Suppressor macrophage treated with lipopolysaccharide for 4 hours (primary cell): Measurements from ENCODE around the gene FBLN7.
"Not testable (repeated sequence)": the region's sequence is repeated elsewhere in the genome, so short reads cannot be mapped to it uniquely, and the experiment has no call there.

Experiments used
- DNase-seq: peaks from one replicate; pipeline ENCODE4 v3.0.0-alpha.2; 2020

Gene FBLN7

GRCh38 chr2:112138159-112139032 lies at the start of gene FBLN7:
FBLN7 (plus strand) TSS chr2:112138385; CDS start chr2:112138656, 271 bp downstream.
- DNase-seq, result peak; percentile 19

- DNase-seq, result no peak
Measured at GRCh38 chr2:112089375-112089774, 48.8 kb upstream of the FBLN7 start.

- DNase-seq, result no peak
Measured at GRCh38 chr2:112092286-112093041, 45.7 kb upstream of the FBLN7 start.

- DNase-seq, result no peak
Measured at GRCh38 chr2:112093216-112093615, 45.0 kb upstream of the FBLN7 start.

- no peak for DNase-seq
Measured at GRCh38 chr2:112095681-112096080, 42.5 kb upstream of the FBLN7 start.

- DNase-seq, result no peak
Measured at GRCh38 chr2:112096098-112096497, 42.1 kb upstream of the FBLN7 start.

GRCh38 chr2:112108178-112108832 lies 29.9 kb upstream of the FBLN7 start:
- DNase-seq, result no peak

GRCh38 chr2:112109278-112109677 lies 28.9 kb upstream of the FBLN7 start:
- no peak for DNase-seq

GRCh38 chr2:112110966-112111365 lies 27.2 kb upstream of the FBLN7 start:
- DNase-seq, result no peak

- DNase-seq, result not testable (repeated sequence)
Measured at GRCh38 chr2:112113354-112113753, 24.8 kb upstream of the FBLN7 start.

GRCh38 chr2:112118148-112118547 lies 20.0 kb upstream of the FBLN7 start:
- DNase-seq, result no peak

- peak; percentile 55 for DNase-seq
Measured at GRCh38 chr2:112121682-112122254, 16.4 kb upstream of the FBLN7 start.

GRCh38 chr2:112129060-112129459 lies 9.1 kb upstream of the FBLN7 start:
- DNase-seq, result no peak

- no peak for DNase-seq
Measured at GRCh38 chr2:112133344-112133743, 4.8 kb upstream of the FBLN7 start.

- no peak for DNase-seq
Measured at GRCh38 chr2:112134120-112134519, 4.1 kb upstream of the FBLN7 start.

- no peak for DNase-seq
Measured at GRCh38 chr2:112136096-112136495, 2.1 kb upstream of the FBLN7 start.

GRCh38 chr2:112137516-112138158 lies 548 bp upstream of the FBLN7 start:
- DNase-seq, result peak; percentile 76

GRCh38 chr2:112139033-112139614 lies 939 bp downstream of the FBLN7 start:
- not testable (repeated sequence) for DNase-seq

GRCh38 chr2:112139661-112140204 lies 1.5 kb downstream of the FBLN7 start:
- not testable (repeated sequence) for DNase-seq

GRCh38 chr2:112140205-112140802 lies 2.1 kb downstream of the FBLN7 start:
- no peak for DNase-seq

GRCh38 chr2:112140899-112141625 lies 2.9 kb downstream of the FBLN7 start:
- DNase-seq, result no peak
